Endodermal cell (in vitro differentiated cells): ENCODE results near the gene DPP6. TPM values are rescaled to one million over a fixed set of nuclear protein-coding genes. Genes with fewer than 3 reads are reported as not detected.

Source experiments
- DNase-seq: peaks from one replicate; pipeline ENCODE4 v3.0.0-alpha.2; 2017
- H3K27ac ChIP-seq: 2 replicates; pipeline ENCODE4 v1.5.1; 2013; ENCODE audit warnings: mild to moderate bottlenecking, low read depth, low read length, moderate library complexity
- H3K27me3 ChIP-seq: 2 replicates; pipeline ENCODE4 v1.6.1; 2013; ENCODE audit warnings: mild to moderate bottlenecking, low read length, moderate library complexity; ENCODE audit not compliant: insufficient read depth, control insufficient read depth, poor library complexity, severe bottlenecking
- H3K36me3 ChIP-seq: 2 replicates; pipeline ENCODE4 v1.7.0; 2013; ENCODE audit warnings: mild to moderate bottlenecking, low read length, moderate library complexity; ENCODE audit not compliant: control insufficient read depth, insufficient read depth
- H3K4me1 ChIP-seq: one replicate; pipeline ENCODE4 v1.7.0; 2013; ENCODE audit warnings: low read length; ENCODE audit not compliant: control insufficient read depth, insufficient read depth
- H3K4me3 ChIP-seq: 2 replicates; pipeline ENCODE4 v1.5.1; 2013; ENCODE audit warnings: mild to moderate bottlenecking, low read length, moderate library complexity
- H3K9ac ChIP-seq: 2 replicates; pipeline ENCODE4 v1.6.1; 2013; ENCODE audit warnings: mild to moderate bottlenecking, low read length, moderate library complexity; ENCODE audit not compliant: poor library complexity, severe bottlenecking; ENCODE audit errors: extremely low read depth
- H3K9me3 ChIP-seq: 2 replicates; pipeline ENCODE4 v1.6.1; 2013; ENCODE audit warnings: mild to moderate bottlenecking, low read length, moderate library complexity; ENCODE audit not compliant: control insufficient read depth
- H3K27ac Mint-ChIP-seq: 2 replicates; pipeline ENCODE4 v1.8.0; 2020; ENCODE audit warnings: mixed read lengths
- H3K27me3 Mint-ChIP-seq: 2 replicates; pipeline ENCODE4 v1.8.0; 2021; ENCODE audit warnings: mild to moderate bottlenecking, mixed read lengths; ENCODE audit not compliant: insufficient read depth
- H3K36me3 Mint-ChIP-seq: 2 replicates; pipeline ENCODE4 v1.8.0; 2020; ENCODE audit warnings: low read depth, mixed read lengths
- H3K4me1 Mint-ChIP-seq: 2 replicates; pipeline ENCODE4 v1.8.0; 2020; ENCODE audit warnings: mixed read lengths
- H3K4me3 Mint-ChIP-seq: 2 replicates; pipeline ENCODE4 v1.8.0; 2020; ENCODE audit warnings: mild to moderate bottlenecking, moderate library complexity, mixed read lengths
- H3K9me3 Mint-ChIP-seq: 2 replicates; pipeline ENCODE4 v1.8.0; 2020; ENCODE audit warnings: mild to moderate bottlenecking, mixed read lengths
- WGBS, 2 experiments: methylation state at CpG; one replicate each; pipeline versions ENCODE4 v1.1.5 to v1.1.7; 2013; ENCODE audit warnings: missing lambda C conversion rate in 2 of 2, mixed read lengths in 1 of 2; ENCODE audit not compliant: insufficient coverage in 1 of 2, insufficient read length in 1 of 2; 5-methylcytosine and 5-hydroxymethylcytosine counted together
- total RNA-seq, 2 donors: library from RNA; stranded (reverse); fragmentation: NEBNext Ultra II Directional in 1 of 2; extraction: Animal tissue kit (Norgen Biotek cat#: 25700) in 1 of 2; gene quantifications; 2 replicates in 1 of 2; 3 replicates in 1 of 2; pipeline ENCODE4 v1.2.1, GENCODE V29; 2021
- TF ChIP-seq, protein P1 (sequence below): fragments of 200-600 bp; sonication (generic); conservative IDR thresholded peaks from 2 replicates; pipeline ENCODE4 v1.5.0; 2021; ENCODE audit warnings: antibody characterized with exemption, mild to moderate bottlenecking

The DPP6 gene
- total RNA-seq, 2 donors from 2014 or later = 1.7 to 3.0 TPM

- peaks cover 15% of the 10 kb centered on the region for H3K9me3 ChIP-seq
- no peaks in the 10 kb centered on the region for H3K4me1 Mint-ChIP-seq
- no peak overlapping the region for H3K27ac ChIP-seq
- no peak overlapping the region for H3K9ac ChIP-seq
- H3K27ac Mint-ChIP-seq = no peak overlapping the region
- H3K9me3 Mint-ChIP-seq = peaks cover 3% of the 10 kb centered on the region
- no peak for DNase-seq
- no peaks in the 10 kb centered on the region for H3K27me3 Mint-ChIP-seq
- peak overlapping the region; percentile 6 for H3K4me3 ChIP-seq
- WGBS, 2 experiments = 100% methylated on average over 1 to 2 of the region's 2 CpGs
- no peaks in the 10 kb centered on the region for H3K36me3 ChIP-seq
- no peaks in the 10 kb centered on the region for H3K4me1 ChIP-seq
- H3K36me3 Mint-ChIP-seq = no peaks in the 10 kb centered on the region
- no peak overlapping the region for H3K4me3 Mint-ChIP-seq
- TF ChIP-seq, protein P1, sequence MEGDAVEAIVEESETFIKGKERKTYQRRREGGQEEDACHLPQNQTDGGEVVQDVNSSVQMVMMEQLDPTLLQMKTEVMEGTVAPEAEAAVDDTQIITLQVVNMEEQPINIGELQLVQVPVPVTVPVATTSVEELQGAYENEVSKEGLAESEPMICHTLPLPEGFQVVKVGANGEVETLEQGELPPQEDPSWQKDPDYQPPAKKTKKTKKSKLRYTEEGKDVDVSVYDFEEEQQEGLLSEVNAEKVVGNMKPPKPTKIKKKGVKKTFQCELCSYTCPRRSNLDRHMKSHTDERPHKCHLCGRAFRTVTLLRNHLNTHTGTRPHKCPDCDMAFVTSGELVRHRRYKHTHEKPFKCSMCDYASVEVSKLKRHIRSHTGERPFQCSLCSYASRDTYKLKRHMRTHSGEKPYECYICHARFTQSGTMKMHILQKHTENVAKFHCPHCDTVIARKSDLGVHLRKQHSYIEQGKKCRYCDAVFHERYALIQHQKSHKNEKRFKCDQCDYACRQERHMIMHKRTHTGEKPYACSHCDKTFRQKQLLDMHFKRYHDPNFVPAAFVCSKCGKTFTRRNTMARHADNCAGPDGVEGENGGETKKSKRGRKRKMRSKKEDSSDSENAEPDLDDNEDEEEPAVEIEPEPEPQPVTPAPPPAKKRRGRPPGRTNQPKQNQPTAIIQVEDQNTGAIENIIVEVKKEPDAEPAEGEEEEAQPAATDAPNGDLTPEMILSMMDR = no peak
- H3K27me3 ChIP-seq = no peaks in the 10 kb centered on the region
These were observed 522.0 kb downstream of the DPP6 start for GRCh38 chr7:154574235-154574634.

GRCh38 chr7:154575497-154575896, 523.3 kb downstream of the DPP6 start:
- no peak overlapping the region for H3K27ac Mint-ChIP-seq
- H3K4me1 ChIP-seq = no peaks in the 10 kb centered on the region
- H3K9me3 Mint-ChIP-seq = peaks cover 3% of the 10 kb centered on the region
- peaks cover 15% of the 10 kb centered on the region for H3K9me3 ChIP-seq
- no peak overlapping the region for H3K9ac ChIP-seq
- H3K4me3 ChIP-seq = no peak overlapping the region
- H3K27me3 ChIP-seq = no peaks in the 10 kb centered on the region
- no peaks in the 10 kb centered on the region for H3K36me3 ChIP-seq
- WGBS, 2 experiments = 92% methylated on average over 3 of the region's 3 CpGs; no CpG with 5 or more reads in 1 of the 2 experiments
- no peaks in the 10 kb centered on the region for H3K36me3 Mint-ChIP-seq
- DNase-seq = no peak
- H3K27ac ChIP-seq = no peak overlapping the region
- H3K4me3 Mint-ChIP-seq = no peak overlapping the region
- H3K27me3 Mint-ChIP-seq = no peaks in the 10 kb centered on the region
- TF ChIP-seq, protein P1 = no peak
- H3K4me1 Mint-ChIP-seq = no peaks in the 10 kb centered on the region

GRCh38 chr7:154576604-154577003, 524.4 kb downstream of the DPP6 start:
- Mint-ChIP-seq H3K27ac (no peak overlapping the region), H3K4me1 (no peaks in the 10 kb centered on the region), H3K36me3 (no peaks in the 10 kb centered on the region), H3K27me3 (no peaks in the 10 kb centered on the region), H3K4me3 (no peak overlapping the region), H3K9me3 (peaks cover 3% of the 10 kb centered on the region)
- Histone ChIP-seq H3K9me3 (peaks cover 15% of the 10 kb centered on the region), H3K4me1 (no peaks in the 10 kb centered on the region), H3K27me3 (no peaks in the 10 kb centered on the region), H3K36me3 (no peaks in the 10 kb centered on the region), H3K27ac (no peak overlapping the region), H3K9ac (no peak overlapping the region), H3K4me3 (no peak overlapping the region)
- TF ChIP-seq, protein P1 = no peak
- 91 to 97% methylated on average over 6 to 7 of the region's 7 CpGs for WGBS, 2 experiments
- DNase-seq = no peak
